HepG2 (cell line): ENCODE results near the gene SUPT6H. TPM values are rescaled to one million over a fixed set of nuclear protein-coding genes. Genes with fewer than 3 reads are reported as not detected.

Experiments used
- AGO1 ChIP-seq: fragments of 200-400 bp; formaldehyde crosslinking; IDR thresholded peaks from 2 replicates; pipeline ENCODE4 v1.6.1; 2017; ENCODE audit warnings: mild to moderate bottlenecking, low read depth, low read length, moderate library complexity; ENCODE audit not compliant: poor library complexity, severe bottlenecking
- ARNTL ChIP-seq: sonication (generic); formaldehyde crosslinking; IDR thresholded peaks from 2 replicates; pipeline ENCODE4 v1.4.0; 2020; ENCODE audit warnings: mild to moderate bottlenecking, missing genetic modification reagents
- BRF2 ChIP-seq: sonication (generic); formaldehyde crosslinking; IDR thresholded peaks from 2 replicates; pipeline ENCODE4 v1.8.1; 2022; ENCODE audit warnings: mild to moderate bottlenecking, missing genetic modification reagents
- CEBPB ChIP-seq: IDR thresholded peaks from 2 replicates; pipeline ENCODE4 v1.6.1; 2011; ENCODE audit warnings: low read depth, low read length, improper control_type of control experiment, borderline replicate concordance
- CENPBD1 ChIP-seq: sonication (generic); formaldehyde crosslinking; IDR thresholded peaks from 2 replicates; pipeline ENCODE4 v1.8.0; 2022; ENCODE audit warnings: missing genetic modification reagents, low read depth, mild to moderate bottlenecking, borderline replicate concordance
- DMTF1 ChIP-seq: sonication (generic); formaldehyde crosslinking; IDR thresholded peaks from 2 replicates; pipeline ENCODE4 v1.4.0; 2020; ENCODE audit warnings: mild to moderate bottlenecking, missing genetic modification reagents
- EP300 ChIP-seq, 3 experiments: sonication (generic) in 1 of 3; formaldehyde crosslinking in 1 of 3; IDR thresholded peaks; 2 replicates each; pipeline versions ENCODE4 v1.5.1 to v1.6.1; 2011 to 2020; ENCODE audit warnings: low read depth in 2 of 3, low read length in 2 of 3, borderline replicate concordance in 1 of 3, improper control_type of control experiment in 1 of 3, mild to moderate bottlenecking in 1 of 3, missing genetic modification reagents in 1 of 3, moderate library complexity in 1 of 3
- MAFF ChIP-seq: IDR thresholded peaks from 2 replicates; pipeline ENCODE4 v1.6.1; 2011; ENCODE audit warnings: low read depth, low read length, improper control_type of control experiment
- MED13 ChIP-seq: sonication (generic); formaldehyde crosslinking; IDR thresholded peaks from 2 replicates; pipeline ENCODE4 v1.5.0; 2020; ENCODE audit warnings: missing genetic modification reagents
- NRL ChIP-seq: sonication (generic); formaldehyde crosslinking; IDR thresholded peaks from 2 replicates; pipeline ENCODE4 v1.5.0; 2020; ENCODE audit warnings: missing genetic modification reagents, mild to moderate bottlenecking, moderate library complexity, borderline replicate concordance
- PAWR ChIP-seq: sonication (generic); formaldehyde crosslinking; IDR thresholded peaks from 2 replicates; pipeline ENCODE4 v1.4.0; 2020; ENCODE audit warnings: missing genetic modification reagents, mild to moderate bottlenecking, borderline replicate concordance
- REST ChIP-seq, 2 experiments: IDR thresholded peaks; 2 replicates each; pipeline ENCODE4 v1.6.1; 2011 to 2012; ENCODE audit warnings: low read length in 2 of 2, borderline replicate concordance in 1 of 2, low read depth in 1 of 2, mild to moderate bottlenecking in 1 of 2, moderate library complexity in 1 of 2
- RNF2 ChIP-seq: fragments of 450-650 bp; conservative IDR thresholded peaks from 2 replicates; pipeline ENCODE4 v1.6.1; 2016; ENCODE audit warnings: low read depth
- ZBTB34 ChIP-seq: sonication (generic); formaldehyde crosslinking; IDR thresholded peaks from 2 replicates; pipeline ENCODE4 v1.8.0; 2022; ENCODE audit warnings: mild to moderate bottlenecking, missing genetic modification reagents
- ZGPAT ChIP-seq: IDR thresholded peaks from 2 replicates; pipeline ENCODE4 v1.6.1; 2016; ENCODE audit warnings: mild to moderate bottlenecking
- ZNF253 ChIP-seq: sonication (generic); formaldehyde crosslinking; IDR thresholded peaks from 2 replicates; pipeline ENCODE4 v1.8.0; 2022; ENCODE audit warnings: mild to moderate bottlenecking, missing genetic modification reagents, borderline replicate concordance
- ZNF446 ChIP-seq: sonication (generic); formaldehyde crosslinking; IDR thresholded peaks from 2 replicates; pipeline ENCODE4 v1.5.0; 2020; ENCODE audit warnings: mild to moderate bottlenecking, missing genetic modification reagents
- polyA plus RNA-seq, 8 experiments: library from polyadenylated mRNA; depleted of rRNA in 3 of 8; stranded (reverse) in 7 of 8; unstranded in 1 of 8; fragments of >200 nt; fragmentation: Illumina TruSeq in 4 of 8; extraction: Trizol in 4 of 8; gene quantifications; 2 replicates each; pipeline versions ENCODE4 v1.2.1 to v1.2.3, GENCODE V29; 2011 to 2016; ENCODE audit warnings: low read depth in 4 of 8, missing spikeins in 1 of 8, mixed read lengths in 1 of 8; ENCODE audit not compliant: insufficient read depth in 1 of 8
- total RNA-seq, 5 experiments: library from RNA; depleted of rRNA; stranded (reverse); fragments of >200 nt; fragmentation: Illumina TruSeq; extraction: Trizol; gene quantifications; 2 replicates each; pipeline ENCODE4 v1.2.3, GENCODE V29; 2016; ENCODE audit warnings: low read depth in 1 of 5

Gene SUPT6H
- total and polyA plus RNA-seq, 2 of the 13 experiments (the other 11 are each of a cell fraction or from before 2014, with no cell fraction given): 32.7 to 39.9 TPM

GRCh38 chr17:28702026-28702751, 40.2 kb downstream of the SUPT6H start (continued):
- TF ChIP-seq REST (IDR thresholded peaks at IDR 0.05; ENCODE audit: borderline replicate concordance in 1 of 2, low read depth in 1 of 2, low read length in 2 of 2): no peak
- TF ChIP-seq RNF2: no peak
- TF ChIP-seq MAFF: no peak
- TF ChIP-seq ARNTL: no peak
- TF ChIP-seq ZGPAT: no peak
- no peak for TF ChIP-seq MED13 (CRISPR knock-in tag)
- no peak for TF ChIP-seq NRL (CRISPR knock-in tag)
- TF ChIP-seq PAWR (CRISPR knock-in tag): no peak
- TF ChIP-seq CENPBD1: no peak
- TF ChIP-seq ZNF253 (CRISPR knock-in tag): no peak
- no peak for TF ChIP-seq CEBPB
- no peak for TF ChIP-seq ZBTB34 (CRISPR knock-in tag)
- TF ChIP-seq AGO1: no peak
- no peak for TF ChIP-seq DMTF1 (CRISPR knock-in tag)
- TF ChIP-seq ZNF446 (CRISPR knock-in tag): no peak
- no peak for TF ChIP-seq BRF2 (CRISPR knock-in tag)
- TF ChIP-seq EP300 (IDR thresholded peaks at IDR 0.05; ENCODE audit: low read depth in 2 of 2, low read length in 2 of 2): peak in 1 of 2 experiments; percentile 47; a peak in 1 of 4 replicates
- no peak for TF ChIP-seq EP300 (CRISPR knock-in tag; IDR thresholded peaks at IDR 0.05; ENCODE audit: borderline replicate concordance)
